MM.1S (cell line): ENCODE data around the gene CLP1.

Source experiments
- EZH2 ChIP-seq: fragments of 300-600 bp; sonication (generic); optimal IDR thresholded peaks from 2 replicates; pipeline ENCODE3; 2017; ENCODE audit warnings: low read depth, mild to moderate bottlenecking, antibody characterized with exemption, low read length, mixed read lengths
- EZH2phosphoT487 ChIP-seq: fragments of 300-600 bp; sonication (generic); IDR thresholded peaks from 2 replicates; pipeline ENCODE4 v1.6.1; 2018; ENCODE audit warnings: antibody characterized with exemption, low read length
- TF ChIP-seq, protein P1 (sequence below): fragments of 300-600 bp; sonication (generic); IDR thresholded peaks from 2 replicates; pipeline ENCODE4 v1.5.1; 2016; ENCODE audit warnings: antibody characterized with exemption, low read length, mixed read lengths

DNA sequence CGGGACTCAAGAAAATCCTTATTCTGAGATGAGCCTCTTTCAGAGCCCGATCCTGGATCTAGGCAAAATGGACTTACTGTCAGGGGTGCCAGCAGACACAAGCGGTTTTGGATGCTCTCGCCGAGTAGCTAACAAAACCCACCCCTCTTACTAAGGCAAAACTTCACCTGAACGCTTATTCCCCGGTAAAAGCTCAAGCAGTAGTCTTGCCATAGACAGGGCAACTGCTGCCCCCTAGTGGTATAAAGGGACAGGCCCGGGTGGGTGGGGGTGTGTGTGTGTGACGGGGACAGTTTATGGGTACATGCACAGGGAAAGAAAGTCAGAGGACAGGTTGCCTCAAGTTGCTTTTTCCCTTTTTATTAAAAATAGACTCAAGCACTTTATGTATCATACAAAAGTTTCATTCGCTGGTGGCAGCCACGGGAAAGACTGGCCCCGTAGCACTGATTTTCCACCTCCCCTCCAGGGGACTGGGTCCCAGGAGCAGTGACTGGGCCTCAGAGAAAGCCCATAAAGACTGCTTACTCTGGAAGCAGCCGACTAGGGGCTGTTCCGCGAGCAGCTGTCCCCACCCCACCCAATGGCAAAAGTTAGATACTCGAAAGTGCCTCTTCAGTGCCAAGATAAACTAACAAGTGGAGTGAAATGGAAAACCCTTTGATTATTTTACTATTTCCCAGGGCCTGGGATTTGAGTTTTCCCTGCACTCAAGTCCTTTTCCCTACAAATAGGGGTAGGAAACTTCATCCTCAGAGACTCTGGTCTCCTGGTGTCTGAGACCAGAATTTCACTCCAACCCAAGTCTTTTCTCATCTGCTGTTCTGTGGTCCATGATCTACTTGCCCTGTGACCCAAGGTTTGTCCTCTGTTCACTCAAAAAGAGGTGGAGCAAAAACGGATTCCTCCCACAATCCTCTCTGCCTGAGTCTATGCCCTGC, 12.5 kb upstream of the CLP1 start:
- TF ChIP-seq, protein P1, sequence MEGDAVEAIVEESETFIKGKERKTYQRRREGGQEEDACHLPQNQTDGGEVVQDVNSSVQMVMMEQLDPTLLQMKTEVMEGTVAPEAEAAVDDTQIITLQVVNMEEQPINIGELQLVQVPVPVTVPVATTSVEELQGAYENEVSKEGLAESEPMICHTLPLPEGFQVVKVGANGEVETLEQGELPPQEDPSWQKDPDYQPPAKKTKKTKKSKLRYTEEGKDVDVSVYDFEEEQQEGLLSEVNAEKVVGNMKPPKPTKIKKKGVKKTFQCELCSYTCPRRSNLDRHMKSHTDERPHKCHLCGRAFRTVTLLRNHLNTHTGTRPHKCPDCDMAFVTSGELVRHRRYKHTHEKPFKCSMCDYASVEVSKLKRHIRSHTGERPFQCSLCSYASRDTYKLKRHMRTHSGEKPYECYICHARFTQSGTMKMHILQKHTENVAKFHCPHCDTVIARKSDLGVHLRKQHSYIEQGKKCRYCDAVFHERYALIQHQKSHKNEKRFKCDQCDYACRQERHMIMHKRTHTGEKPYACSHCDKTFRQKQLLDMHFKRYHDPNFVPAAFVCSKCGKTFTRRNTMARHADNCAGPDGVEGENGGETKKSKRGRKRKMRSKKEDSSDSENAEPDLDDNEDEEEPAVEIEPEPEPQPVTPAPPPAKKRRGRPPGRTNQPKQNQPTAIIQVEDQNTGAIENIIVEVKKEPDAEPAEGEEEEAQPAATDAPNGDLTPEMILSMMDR, result peak; percentile 91
- no peak for TF ChIP-seq EZH2
- no peak for TF ChIP-seq EZH2phosphoT487
